OCI-LY3 (cell line): ENCODE data around the gene WWOX.

Source experiments
- H2AFZ ChIP-seq: fragments of 200-600, 300-600 bp; shearing (Covaris generic); 2 replicates; pipeline ENCODE4 v1.6.0; 2014; ENCODE audit warnings: antibody characterized with exemption, low read depth, low read length
- H3K27ac ChIP-seq: fragments of 200-600, 300-600 bp; sonication (generic); 2 replicates; pipeline ENCODE4 v1.5.1; 2014; ENCODE audit warnings: mild to moderate bottlenecking, low read length, moderate library complexity, mixed read lengths
- H3K27me3 ChIP-seq: fragments of 200-600, 300-600 bp; sonication (generic); 2 replicates; pipeline ENCODE4 v1.6.1; 2014; ENCODE audit warnings: low read depth, low read length, mixed read lengths
- H3K36me3 ChIP-seq: fragments of 200-600, 300-600 bp; sonication (generic); replicated peaks from 2 replicates; pipeline ENCODE3; 2014; ENCODE audit warnings: low read depth, low read length, mixed read lengths
- H3K4me1 ChIP-seq: fragments of 300-600, 200-600 bp; sonication (generic); 2 replicates; pipeline ENCODE4 v1.6.1; 2014; ENCODE audit warnings: low read length, mixed read lengths
- H3K4me2 ChIP-seq: fragments of 200-600, 300-600 bp; sonication (generic); 2 replicates; pipeline ENCODE4 v1.6.1; 2014; ENCODE audit warnings: low read length, mixed read lengths
- H3K4me3 ChIP-seq: fragments of 300-600, 200-600 bp; sonication (generic); 2 replicates; pipeline ENCODE4 v1.5.1; 2014; ENCODE audit warnings: antibody characterized with exemption, mild to moderate bottlenecking, low read length, moderate library complexity
- H3K79me2 ChIP-seq: fragments of 300-600, 200-600 bp; shearing (Covaris generic); 2 replicates; pipeline ENCODE4 v1.6.1; 2014; ENCODE audit warnings: mild to moderate bottlenecking, low read length, mixed read lengths
- H3K9ac ChIP-seq: fragments of 300-600, 200-600 bp; shearing (Covaris generic); 2 replicates; pipeline ENCODE4 v1.6.0; 2014; ENCODE audit warnings: mild to moderate bottlenecking, low read length, moderate library complexity
- H3K9me3 ChIP-seq: fragments of 200-600, 300-600 bp; shearing (Covaris generic); 2 replicates; pipeline ENCODE4 v1.6.1; 2014; ENCODE audit warnings: low read length, mixed read lengths; ENCODE audit not compliant: insufficient read depth
- H4K20me1 ChIP-seq: fragments of 200-600, 300-600 bp; sonication (generic); 2 replicates; pipeline ENCODE4 v1.6.1; 2016; ENCODE audit warnings: low read length, mixed read lengths; ENCODE audit not compliant: insufficient read depth
- EZH2phosphoT487 ChIP-seq: fragments of 200-600 bp; shearing (Covaris generic); IDR thresholded peaks from 2 replicates; pipeline ENCODE4 v1.6.1; 2018; ENCODE audit warnings: antibody characterized with exemption, mixed run types, low read depth
- TF ChIP-seq, protein P1 (sequence below): fragments of 200-600, 300-600 bp; sonication (generic); IDR thresholded peaks from 2 replicates; pipeline ENCODE4 v1.5.1; 2014; ENCODE audit warnings: antibody characterized with exemption, low read length, low read depth

Gene WWOX

DNA sequence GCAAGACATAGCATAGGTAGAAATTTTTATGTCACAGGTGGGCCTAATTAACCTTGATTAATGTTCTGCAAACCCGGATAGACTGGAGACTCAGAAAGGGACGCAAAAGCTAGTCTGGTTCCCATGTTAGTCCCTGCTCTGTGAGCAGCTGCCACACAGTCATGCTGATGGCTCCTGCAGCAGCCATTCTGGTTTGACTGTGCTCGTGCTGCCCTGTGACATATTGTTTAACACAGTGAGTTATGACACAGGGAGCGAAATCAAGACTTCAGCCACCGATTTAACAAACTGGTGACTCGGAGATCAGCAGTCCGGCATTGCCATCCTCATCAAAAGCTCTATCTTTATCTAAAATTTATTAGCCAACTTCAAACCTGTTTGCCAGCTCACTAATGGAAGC lies 169.8 kb downstream of the WWOX start:
- H3K79me2 ChIP-seq, result no peaks in the 10 kb centered on the region
- no peak overlapping the region for H3K4me3 ChIP-seq
- H3K27me3 ChIP-seq, result no peaks in the 10 kb centered on the region
- H4K20me1 ChIP-seq, result no peaks in the 10 kb centered on the region
- no peaks in the 10 kb centered on the region for H3K36me3 ChIP-seq
- no peaks in the 10 kb centered on the region for H3K4me1 ChIP-seq
- H3K9me3 ChIP-seq, result no peaks in the 10 kb centered on the region
- H3K4me2 ChIP-seq, result no peak overlapping the region
- H2AFZ ChIP-seq, result no peak overlapping the region
- H3K9ac ChIP-seq, result no peak overlapping the region
- H3K27ac ChIP-seq, result no peak overlapping the region
- TF ChIP-seq, protein P1, sequence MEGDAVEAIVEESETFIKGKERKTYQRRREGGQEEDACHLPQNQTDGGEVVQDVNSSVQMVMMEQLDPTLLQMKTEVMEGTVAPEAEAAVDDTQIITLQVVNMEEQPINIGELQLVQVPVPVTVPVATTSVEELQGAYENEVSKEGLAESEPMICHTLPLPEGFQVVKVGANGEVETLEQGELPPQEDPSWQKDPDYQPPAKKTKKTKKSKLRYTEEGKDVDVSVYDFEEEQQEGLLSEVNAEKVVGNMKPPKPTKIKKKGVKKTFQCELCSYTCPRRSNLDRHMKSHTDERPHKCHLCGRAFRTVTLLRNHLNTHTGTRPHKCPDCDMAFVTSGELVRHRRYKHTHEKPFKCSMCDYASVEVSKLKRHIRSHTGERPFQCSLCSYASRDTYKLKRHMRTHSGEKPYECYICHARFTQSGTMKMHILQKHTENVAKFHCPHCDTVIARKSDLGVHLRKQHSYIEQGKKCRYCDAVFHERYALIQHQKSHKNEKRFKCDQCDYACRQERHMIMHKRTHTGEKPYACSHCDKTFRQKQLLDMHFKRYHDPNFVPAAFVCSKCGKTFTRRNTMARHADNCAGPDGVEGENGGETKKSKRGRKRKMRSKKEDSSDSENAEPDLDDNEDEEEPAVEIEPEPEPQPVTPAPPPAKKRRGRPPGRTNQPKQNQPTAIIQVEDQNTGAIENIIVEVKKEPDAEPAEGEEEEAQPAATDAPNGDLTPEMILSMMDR, result no peak
- no peak for TF ChIP-seq EZH2phosphoT487

DNA sequence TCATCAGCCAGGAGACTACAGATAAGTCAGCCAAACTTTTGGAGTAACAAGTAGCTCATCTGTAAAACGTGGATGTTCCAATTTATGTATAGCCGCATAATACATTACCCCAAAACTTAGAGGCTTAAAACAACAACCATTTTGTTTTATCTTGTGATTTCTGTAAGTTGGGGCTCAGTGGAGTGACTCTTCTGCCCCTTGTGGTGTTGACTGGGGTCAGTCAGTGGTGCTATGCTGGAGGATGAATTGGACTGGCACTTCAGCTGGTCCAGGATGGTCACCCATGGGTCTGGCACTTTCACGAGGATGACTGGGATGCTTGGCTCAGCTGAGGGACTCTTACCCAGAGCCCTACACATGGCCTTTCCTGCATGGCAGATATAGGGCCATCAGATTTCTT lies 172.5 kb downstream of the WWOX start:
- Histone ChIP-seq H3K36me3 (no peaks in the 10 kb centered on the region), H2AFZ (no peak overlapping the region), H3K9me3 (no peaks in the 10 kb centered on the region), H3K4me2 (no peak overlapping the region), H3K79me2 (no peaks in the 10 kb centered on the region), H4K20me1 (no peaks in the 10 kb centered on the region), H3K27me3 (no peaks in the 10 kb centered on the region), H3K4me3 (no peak overlapping the region), H3K27ac (no peak overlapping the region), H3K9ac (no peak overlapping the region), H3K4me1 (no peaks in the 10 kb centered on the region)
- no peak for TF ChIP-seq EZH2phosphoT487
- TF ChIP-seq, protein P1, result no peak

DNA sequence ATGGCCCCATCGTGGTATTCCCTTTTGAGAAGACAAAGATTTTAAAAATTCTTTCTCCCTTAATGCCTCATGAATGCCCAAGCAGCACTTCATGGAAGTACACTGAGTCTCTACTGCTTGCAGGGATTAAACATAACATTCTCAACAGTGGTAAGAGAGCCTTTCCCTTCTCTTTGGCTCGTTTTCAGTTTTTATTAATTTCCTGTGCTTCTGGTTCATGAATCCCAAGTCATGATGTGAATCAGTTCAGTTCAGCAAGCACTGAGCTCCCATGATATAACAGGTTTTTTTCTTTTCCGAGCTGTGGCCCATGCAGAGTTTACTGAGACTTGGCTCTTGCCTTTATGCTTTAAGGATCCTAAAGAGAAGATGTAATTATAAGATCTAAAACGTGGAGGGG lies 175.3 kb downstream of the WWOX start:
- TF ChIP-seq, protein P1, result no peak
- TF ChIP-seq EZH2phosphoT487, result no peak
- H4K20me1 ChIP-seq, result no peaks in the 10 kb centered on the region
- H3K4me3 ChIP-seq, result no peak overlapping the region
- no peaks in the 10 kb centered on the region for H3K4me1 ChIP-seq
- no peak overlapping the region for H3K9ac ChIP-seq
- no peak overlapping the region for H3K4me2 ChIP-seq
- H3K27me3 ChIP-seq, result no peaks in the 10 kb centered on the region
- no peaks in the 10 kb centered on the region for H3K36me3 ChIP-seq
- no peaks in the 10 kb centered on the region for H3K79me2 ChIP-seq
- no peaks in the 10 kb centered on the region for H3K9me3 ChIP-seq
- H3K27ac ChIP-seq, result no peak overlapping the region
- H2AFZ ChIP-seq, result no peak overlapping the region

- H3K79me2 ChIP-seq, result no peaks in the 10 kb centered on the region
- H2AFZ ChIP-seq, result no peak overlapping the region
- no peak for TF ChIP-seq EZH2phosphoT487
- TF ChIP-seq, protein P1, result no peak
- H3K27ac ChIP-seq, result no peak overlapping the region
- H3K9me3 ChIP-seq, result no peaks in the 10 kb centered on the region
- H3K9ac ChIP-seq, result no peak overlapping the region
- H3K4me2 ChIP-seq, result no peak overlapping the region
- no peaks in the 10 kb centered on the region for H4K20me1 ChIP-seq
- no peak overlapping the region for H3K4me3 ChIP-seq
- H3K27me3 ChIP-seq, result no peaks in the 10 kb centered on the region
- H3K4me1 ChIP-seq, result no peaks in the 10 kb centered on the region
- no peaks in the 10 kb centered on the region for H3K36me3 ChIP-seq
Observed at GRCh38 chr16:78275420-78275819, 176.0 kb downstream of the WWOX start.
